Upper lobe of left lung (tissue), 6 donors: ENCODE measurements around the gene ITSN1. TPM values are rescaled to one million over a fixed set of nuclear protein-coding genes. Genes with fewer than 3 reads are reported as not detected.

ENCODE experiments used
- ATAC-seq, 2 donors: fragments of 200-7000 bp; cut with Tn5 transposase; one replicate each; pipeline ENCODE4 v1.9.1; 2022; ENCODE audit warnings: mild to moderate bottlenecking in 2 of 2, moderate library complexity in 2 of 2; ENCODE audit not compliant: low FRiP score in 2 of 2
- DNase-seq, 2 donors: peaks; one replicate each; pipeline ENCODE4 v3.0.0-alpha.2; 2019 to 2020
- H3K27ac ChIP-seq, 4 donors: fragments of 200-600 bp; sonication (generic); one replicate each; pipeline ENCODE4 v1.5.1; 2016 to 2019
- H3K27me3 ChIP-seq, 4 donors: fragments of 200-600 bp; sonication (generic); one replicate each; pipeline ENCODE4 v1.5.1; 2017 to 2019
- H3K36me3 ChIP-seq, 4 donors: fragments of 200-600 bp; sonication (generic); one replicate each; pipeline ENCODE4 v1.5.1; 2016 to 2019
- H3K4me1 ChIP-seq, 4 donors: fragments of 200-600 bp; sonication (generic); one replicate each; pipeline ENCODE4 v1.5.1; 2018 to 2019
- H3K4me3 ChIP-seq, 4 donors: fragments of 200-600 bp; sonication (generic); one replicate each; pipeline ENCODE4 v1.5.1; 2017 to 2019; ENCODE audit warnings: mild to moderate bottlenecking in 2 of 4, moderate library complexity in 1 of 4
- H3K9me3 ChIP-seq, 4 donors: fragments of 200-600 bp; sonication (generic); one replicate each; pipeline ENCODE4 v1.5.1; 2018 to 2019
- EP300 ChIP-seq, 4 donors: sonication (generic); formaldehyde crosslinking; IDR thresholded peaks; one replicate each; pipeline ENCODE4 v1.5.1; 2017; ENCODE audit warnings: antibody characterized with exemption in 4 of 4, control low read depth in 2 of 4
- POLR2A ChIP-seq, 4 donors: fragments of 450-650 bp; IDR thresholded peaks; one replicate each; pipeline ENCODE4 v1.5.1; 2016 to 2017; ENCODE audit warnings: antibody characterized with exemption in 4 of 4, mild to moderate bottlenecking in 2 of 4
- POLR2AphosphoS5 ChIP-seq, 2 donors: sonication (generic); formaldehyde crosslinking; IDR thresholded peaks; one replicate each; pipeline ENCODE4 v1.5.1; 2017; ENCODE audit warnings: antibody characterized with exemption in 2 of 2
- WGBS, 2 donors: methylation state at CpG; one replicate each; pipeline ENCODE4 v1.1.5; 2017 to 2018; 5-methylcytosine and 5-hydroxymethylcytosine counted together
- total RNA-seq, 6 donors: library from RNA; depleted of rRNA in 4 of 6; stranded (reverse); fragments of >200 nt in 4 of 6; gene quantifications; one replicate each; pipeline versions ENCODE4 v1.1.0 to v1.2.1, GENCODE V29; 2016 to 2021
- TF ChIP-seq, protein P1 (sequence below), 6 experiments: fragments of 450-650 bp in 4 of 6; fragments of 200-600 bp in 2 of 6; sonication (generic) in 2 of 6; IDR thresholded peaks; one replicate each; pipeline ENCODE4 v1.5.1; 2016 to 2019; ENCODE audit warnings: antibody characterized with exemption in 6 of 6
- donor health status: DM: no; HTN: no; CAD: no; lungs with moderate emphysema.
- donor health status: DM: no; HTN: yes; CAD: no; lungs with severe emphysema.

ITSN1 gene
- total RNA-seq, 6 donors from 2014 or later: 19.3 to 103 (median 38.7) TPM

DNA sequence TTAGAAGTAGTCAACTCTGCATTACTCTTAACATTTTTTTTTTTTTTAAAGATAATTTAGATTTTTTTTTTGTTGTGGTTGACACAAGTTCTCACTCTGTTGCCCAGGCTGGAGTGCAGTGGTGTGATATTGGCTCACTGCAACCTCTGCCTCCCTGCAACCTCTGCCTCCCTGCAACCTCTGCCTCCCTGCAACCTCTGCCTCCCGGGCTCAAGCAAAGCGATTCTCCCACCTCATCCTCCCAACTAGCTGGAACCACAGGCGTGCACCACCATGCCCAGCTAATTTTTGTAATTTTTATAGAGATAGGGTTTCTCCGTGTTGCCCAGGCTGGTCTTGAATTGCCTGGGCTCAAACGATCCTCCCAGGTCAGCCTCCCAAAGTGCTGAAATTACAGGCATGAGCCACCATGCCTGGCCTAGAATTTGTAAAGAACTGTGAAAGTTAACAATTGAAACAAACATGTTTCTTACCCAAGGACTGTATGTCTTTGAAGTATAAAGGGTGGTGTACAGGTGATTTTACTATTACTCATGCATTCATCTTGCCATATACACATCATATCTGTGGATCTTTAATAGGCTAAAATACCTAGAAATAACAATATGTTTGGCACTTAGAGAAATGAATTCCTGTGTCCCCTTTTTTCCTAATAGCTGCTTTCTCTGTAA, 158.6 kb downstream of the ITSN1 start:
- no peak overlapping the region for H3K4me3 ChIP-seq
- no peaks in the 10 kb centered on the region for H3K27me3 ChIP-seq

DNA sequence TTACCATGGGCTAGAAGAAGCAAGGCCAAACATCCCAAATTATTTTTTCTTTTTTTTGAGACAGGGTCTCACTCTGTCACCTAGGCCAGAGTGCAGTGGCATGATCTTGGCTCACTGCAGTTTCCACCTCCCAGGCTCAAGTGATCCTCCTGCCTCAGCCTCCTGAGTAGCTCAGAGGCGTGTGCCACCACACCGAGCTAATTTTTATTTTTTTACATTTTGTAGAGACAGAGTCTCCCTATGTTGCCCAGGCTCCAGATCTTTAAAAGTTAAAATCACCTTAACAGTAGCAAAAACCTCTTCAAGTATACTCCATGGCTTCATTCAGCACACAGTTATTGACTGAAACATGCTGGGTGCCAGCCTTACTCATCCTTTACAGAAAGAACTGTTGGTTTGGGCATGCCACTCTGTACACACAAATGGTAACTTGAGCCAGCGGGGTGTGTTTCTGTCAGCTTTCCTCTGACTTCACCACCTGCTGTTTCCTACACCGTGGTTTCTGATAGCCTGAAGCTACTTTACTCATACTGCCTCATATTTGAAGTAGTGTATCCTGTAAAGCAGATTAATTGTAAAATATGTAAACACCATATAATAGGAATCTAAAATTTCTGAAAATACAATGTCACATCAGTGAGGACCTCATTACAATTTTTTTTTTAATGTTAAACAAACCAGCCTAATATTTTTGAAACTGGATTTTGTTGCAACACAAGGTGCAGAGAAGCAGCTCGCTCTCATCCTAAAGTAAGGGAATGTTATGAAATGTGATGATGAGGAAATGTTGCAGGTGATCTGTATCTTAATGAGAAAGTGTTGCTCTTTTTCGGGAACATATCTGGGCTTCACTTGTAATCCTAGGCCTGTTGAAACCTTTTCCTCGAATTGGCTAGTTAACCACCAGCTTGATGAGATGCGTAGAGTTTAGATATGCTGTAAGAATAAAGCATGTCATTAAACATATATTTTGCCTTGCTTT, 159.4 kb downstream of the ITSN1 start:
- Histone ChIP-seq H3K27ac (no peak overlapping the region), H3K36me3 (peaks cover 0 to 26% (median 7%) of the 10 kb centered on the region in 4 donors), H3K27me3 (no peaks in the 10 kb centered on the region), H3K4me1 (peaks cover 0 to 4% (median 0%) of the 10 kb centered on the region in 4 donors), H3K4me3 (no peak overlapping the region), H3K9me3 (no peaks in the 10 kb centered on the region)
- 68 to 69% methylated on average over 8 of the region's 8 CpGs for WGBS, 2 donors
- TF ChIP-seq EP300 (IDR thresholded peaks at IDR 0.05) (no peak), POLR2AphosphoS5 (IDR thresholded peaks at IDR 0.05) (no peak), POLR2A (IDR thresholded peaks at IDR 0.05) (no peak)
- TF ChIP-seq, protein P1, sequence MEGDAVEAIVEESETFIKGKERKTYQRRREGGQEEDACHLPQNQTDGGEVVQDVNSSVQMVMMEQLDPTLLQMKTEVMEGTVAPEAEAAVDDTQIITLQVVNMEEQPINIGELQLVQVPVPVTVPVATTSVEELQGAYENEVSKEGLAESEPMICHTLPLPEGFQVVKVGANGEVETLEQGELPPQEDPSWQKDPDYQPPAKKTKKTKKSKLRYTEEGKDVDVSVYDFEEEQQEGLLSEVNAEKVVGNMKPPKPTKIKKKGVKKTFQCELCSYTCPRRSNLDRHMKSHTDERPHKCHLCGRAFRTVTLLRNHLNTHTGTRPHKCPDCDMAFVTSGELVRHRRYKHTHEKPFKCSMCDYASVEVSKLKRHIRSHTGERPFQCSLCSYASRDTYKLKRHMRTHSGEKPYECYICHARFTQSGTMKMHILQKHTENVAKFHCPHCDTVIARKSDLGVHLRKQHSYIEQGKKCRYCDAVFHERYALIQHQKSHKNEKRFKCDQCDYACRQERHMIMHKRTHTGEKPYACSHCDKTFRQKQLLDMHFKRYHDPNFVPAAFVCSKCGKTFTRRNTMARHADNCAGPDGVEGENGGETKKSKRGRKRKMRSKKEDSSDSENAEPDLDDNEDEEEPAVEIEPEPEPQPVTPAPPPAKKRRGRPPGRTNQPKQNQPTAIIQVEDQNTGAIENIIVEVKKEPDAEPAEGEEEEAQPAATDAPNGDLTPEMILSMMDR (IDR thresholded peaks at IDR 0.05): no peak
- ATAC-seq (peak in 1 of 2 donors; percentile 19), DNase-seq (no peak)

More for the DNA sequence above, 158.6 kb downstream of the ITSN1 start:
- Histone ChIP-seq H3K27ac (no peak overlapping the region), H3K9me3 (no peaks in the 10 kb centered on the region), H3K4me1 (peaks cover 0 to 4% (median 0%) of the 10 kb centered on the region in 4 donors), H3K36me3 (peaks cover 0 to 26% (median 7%) of the 10 kb centered on the region in 4 donors)
- ATAC-seq (no peak), DNase-seq (no peak)
- TF ChIP-seq, protein P1 (IDR thresholded peaks at IDR 0.05): no peak
- no peak for TF ChIP-seq EP300 (IDR thresholded peaks at IDR 0.05)
- TF ChIP-seq POLR2AphosphoS5 (IDR thresholded peaks at IDR 0.05): no peak
- TF ChIP-seq POLR2A (IDR thresholded peaks at IDR 0.05): no peak
- 86 to 95% methylated on average over 5 of the region's 5 CpGs for WGBS, 2 donors

DNA sequence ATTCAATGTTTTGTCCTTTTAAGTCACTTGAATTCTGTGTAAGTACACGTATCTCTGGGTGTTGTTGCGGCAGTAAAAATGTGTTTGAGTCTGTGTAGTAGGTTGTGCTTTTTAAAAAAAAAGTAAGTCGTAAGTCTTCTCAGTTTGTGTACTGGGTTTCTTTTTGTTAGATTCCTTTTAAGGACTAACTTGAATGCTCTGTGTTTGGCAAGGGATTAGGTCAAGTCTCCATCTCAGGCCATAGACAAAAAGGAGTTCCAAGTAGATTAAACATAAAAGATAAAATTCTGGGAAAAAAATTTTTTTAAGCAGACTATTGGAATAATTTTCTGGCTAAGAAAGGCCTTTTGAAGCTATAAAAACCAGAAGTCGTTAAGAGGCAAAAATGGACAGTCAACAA, 160.2 kb downstream of the ITSN1 start:
- DNase-seq (no peak), ATAC-seq (no peak)
- 66 to 73% methylated on average over 4 of the region's 4 CpGs for WGBS, 2 donors

DNA sequence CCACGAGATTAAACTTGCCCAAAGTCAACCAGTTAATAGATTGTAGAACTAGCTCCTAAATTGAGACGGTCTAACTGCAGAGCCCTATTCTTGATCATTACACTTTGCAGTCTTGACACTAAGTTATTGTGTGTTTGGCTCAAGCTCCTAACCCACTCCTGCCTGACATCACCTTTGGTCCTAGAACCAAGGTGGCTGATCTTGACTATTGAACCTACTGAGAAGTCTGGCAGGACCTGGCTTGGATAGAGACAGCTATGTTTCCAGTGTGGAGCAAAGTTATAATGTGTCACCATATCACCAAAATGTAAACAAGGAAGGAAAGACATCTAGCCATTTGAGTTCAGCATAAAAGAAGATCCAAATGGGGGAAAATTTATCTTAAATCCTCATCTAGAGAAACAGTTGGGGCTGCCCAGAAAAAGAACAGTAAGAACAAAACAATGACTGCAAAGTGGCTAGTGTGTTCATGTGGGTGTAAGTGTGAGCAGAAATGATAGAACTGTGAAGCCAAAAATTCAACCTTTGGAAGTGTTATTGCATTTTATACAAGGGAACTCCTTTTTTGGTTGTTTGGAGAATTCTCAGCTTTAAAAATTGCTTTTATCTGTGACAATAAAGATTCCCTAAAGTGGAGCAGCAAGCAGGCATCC, 166.5 kb downstream of the ITSN1 start:
- H3K27ac ChIP-seq: no peak overlapping the region
- H3K36me3 ChIP-seq: peaks cover 0 to 2% (median under 1%) of the 10 kb centered on the region in 4 donors
- WGBS, 2 donors: 97 to 98% methylated on average over 2 of the region's 2 CpGs

More for the DNA sequence above, 160.2 kb downstream of the ITSN1 start:
- H3K4me1 ChIP-seq: peaks cover 0 to 4% (median 0%) of the 10 kb centered on the region in 4 donors
- H3K27me3 ChIP-seq: no peaks in the 10 kb centered on the region
- H3K4me3 ChIP-seq: no peak overlapping the region
- TF ChIP-seq POLR2AphosphoS5 (IDR thresholded peaks at IDR 0.05) (no peak), POLR2A (IDR thresholded peaks at IDR 0.05) (no peak), EP300 (IDR thresholded peaks at IDR 0.05) (no peak)
- TF ChIP-seq, protein P1 (IDR thresholded peaks at IDR 0.05): no peak
- H3K36me3 ChIP-seq: peaks cover 0 to 19% (median 4%) of the 10 kb centered on the region in 4 donors
- H3K9me3 ChIP-seq: no peaks in the 10 kb centered on the region
- H3K27ac ChIP-seq: no peak overlapping the region

More for the DNA sequence above, 166.5 kb downstream of the ITSN1 start:
- Histone ChIP-seq H3K27me3 (no peaks in the 10 kb centered on the region), H3K4me3 (no peak overlapping the region), H3K9me3 (no peaks in the 10 kb centered on the region), H3K4me1 (peaks cover 0 to 12% (median 10%) of the 10 kb centered on the region in 4 donors)
- no peak for DNase-seq
- ATAC-seq: no peak
- no peak for TF ChIP-seq POLR2AphosphoS5 (IDR thresholded peaks at IDR 0.05)
- TF ChIP-seq EP300 (IDR thresholded peaks at IDR 0.05): no peak
- TF ChIP-seq POLR2A (IDR thresholded peaks at IDR 0.05): no peak
- TF ChIP-seq, protein P1 (IDR thresholded peaks at IDR 0.05): no peak
